Measurements from ENCODE around the gene PIGR.

PIGR gene

GRCh38 chr1:206971029-206971655 is 24.9 kb upstream of the PIGR start:
- no peak overlapping the region for H3K4me3 ChIP-seq (ENCODE audit: low read depth, low read length)
- TF ChIP-seq, protein P1, sequence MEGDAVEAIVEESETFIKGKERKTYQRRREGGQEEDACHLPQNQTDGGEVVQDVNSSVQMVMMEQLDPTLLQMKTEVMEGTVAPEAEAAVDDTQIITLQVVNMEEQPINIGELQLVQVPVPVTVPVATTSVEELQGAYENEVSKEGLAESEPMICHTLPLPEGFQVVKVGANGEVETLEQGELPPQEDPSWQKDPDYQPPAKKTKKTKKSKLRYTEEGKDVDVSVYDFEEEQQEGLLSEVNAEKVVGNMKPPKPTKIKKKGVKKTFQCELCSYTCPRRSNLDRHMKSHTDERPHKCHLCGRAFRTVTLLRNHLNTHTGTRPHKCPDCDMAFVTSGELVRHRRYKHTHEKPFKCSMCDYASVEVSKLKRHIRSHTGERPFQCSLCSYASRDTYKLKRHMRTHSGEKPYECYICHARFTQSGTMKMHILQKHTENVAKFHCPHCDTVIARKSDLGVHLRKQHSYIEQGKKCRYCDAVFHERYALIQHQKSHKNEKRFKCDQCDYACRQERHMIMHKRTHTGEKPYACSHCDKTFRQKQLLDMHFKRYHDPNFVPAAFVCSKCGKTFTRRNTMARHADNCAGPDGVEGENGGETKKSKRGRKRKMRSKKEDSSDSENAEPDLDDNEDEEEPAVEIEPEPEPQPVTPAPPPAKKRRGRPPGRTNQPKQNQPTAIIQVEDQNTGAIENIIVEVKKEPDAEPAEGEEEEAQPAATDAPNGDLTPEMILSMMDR (IDR thresholded peaks at IDR 0.05; ENCODE audit: insufficient read depth, low read length, missing control alignments): no peak
- CTCF ChIA-PET: interaction anchor here (0.7 to 4.5 kb wide), 5 partner anchors 10 to 79 kb away, joined by 3 to 49 read pairs (median 4); no protein-coding TSS in a partner anchor
- POLR2A ChIA-PET: no interaction called here
- DNase-seq (ENCODE audit: low read depth, low spot score): no peak

- DNase-seq (ENCODE audit: low read depth, low spot score): no peak
- H3K4me3 ChIP-seq (ENCODE audit: low read depth, low read length): no peak within 1 kb of the TSS
- TF ChIP-seq, protein P1 (IDR thresholded peaks at IDR 0.05; ENCODE audit: insufficient read depth, low read length, missing control alignments): no peak
- ChIA-PET CTCF (interaction anchor here (0.8 to 4.5 kb wide), 3 partner anchors 11 to 59 kb away, joined by 3 to 49 read pairs (median 4); no protein-coding TSS in a partner anchor), POLR2A (no interaction called here)
Measured at GRCh38 chr1:206970446-206970845, 24.2 kb upstream of the PIGR start, which contains the start of gene FCAMR. TSS of gene FCAMR (minus strand) at chr1:206970460. CDS start at chr1:206970125, 335 bp downstream.

- TF ChIP-seq, protein P1 (IDR thresholded peaks at IDR 0.05; ENCODE audit: insufficient read depth, low read length, missing control alignments): no peak
- POLR2A ChIA-PET: no interaction called here
- DNase-seq (ENCODE audit: low read depth, low spot score): no peak
- H3K4me3 ChIP-seq (ENCODE audit: low read depth, low read length): no peak overlapping the region
- CTCF ChIA-PET: interaction anchor here (4.5 kb wide), 1 partner anchor 12 kb away, joined by 49 read pairs; no protein-coding TSS in a partner anchor
Measured at GRCh38 chr1:206969090-206969489, 22.8 kb upstream of the PIGR start.

DNA sequence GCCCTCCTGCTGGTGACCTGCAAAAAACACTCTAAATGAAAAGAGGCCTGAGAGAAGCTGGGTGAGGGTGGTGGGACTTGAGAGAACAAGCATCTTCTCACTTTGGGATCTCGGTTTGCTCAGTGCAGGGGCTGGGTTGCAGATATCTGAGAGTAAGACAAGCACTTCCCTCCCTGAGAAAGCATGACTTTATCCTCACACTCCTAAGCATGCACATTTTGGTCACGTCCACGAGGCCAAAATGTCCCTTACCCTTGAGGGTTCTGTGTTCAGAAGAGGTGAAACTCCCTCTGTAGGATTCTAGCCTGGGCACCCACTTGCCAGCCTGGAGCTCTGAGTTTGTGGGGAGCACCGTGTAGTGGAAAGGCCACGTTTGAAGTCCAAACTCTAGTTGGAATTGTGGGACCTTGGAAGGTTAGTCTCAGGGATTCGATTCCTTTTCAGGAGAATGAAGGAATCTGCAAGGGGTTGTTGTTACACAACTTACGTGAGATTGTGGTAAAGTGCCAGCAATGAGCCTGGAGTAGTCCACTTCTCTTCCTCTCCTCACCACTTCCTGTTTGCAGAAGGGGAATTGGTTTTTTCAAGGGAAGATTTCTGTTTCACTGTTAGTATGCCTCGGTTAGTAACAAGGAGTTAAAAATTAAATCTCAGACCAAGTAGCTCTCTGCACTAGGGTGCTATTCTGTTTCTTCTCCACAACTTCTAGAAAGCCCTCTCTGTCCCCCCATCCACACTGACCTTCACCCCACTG is 21.0 kb upstream of the PIGR start:
- TF ChIP-seq, protein P1 (IDR thresholded peaks at IDR 0.05; ENCODE audit: insufficient read depth, low read length, missing control alignments): no peak
- ChIA-PET CTCF (interaction anchor here (1.3 to 4.5 kb wide), 2 partner anchors 9 to 14 kb away, joined by 3 to 49 read pairs; no protein-coding TSS in a partner anchor), POLR2A (no interaction called here)
- no peak overlapping the region for H3K4me3 ChIP-seq (ENCODE audit: low read depth, low read length)
- DNase-seq (ENCODE audit: low read depth, low spot score): no peak

- CTCF ChIA-PET: interaction anchor here (0.8 to 1.7 kb wide), 2 partner anchors 15 to 17 kb away, joined by 3 to 9 read pairs; no protein-coding TSS in a partner anchor
- TF ChIP-seq, protein P1 (IDR thresholded peaks at IDR 0.05; ENCODE audit: insufficient read depth, low read length, missing control alignments): no peak
- H3K4me3 ChIP-seq (ENCODE audit: low read depth, low read length): no peak overlapping the region
- POLR2A ChIA-PET: no interaction called here
- DNase-seq (ENCODE audit: low read depth, low spot score): no peak
Measured at GRCh38 chr1:206965781-206966180, 19.5 kb upstream of the PIGR start.

DNA sequence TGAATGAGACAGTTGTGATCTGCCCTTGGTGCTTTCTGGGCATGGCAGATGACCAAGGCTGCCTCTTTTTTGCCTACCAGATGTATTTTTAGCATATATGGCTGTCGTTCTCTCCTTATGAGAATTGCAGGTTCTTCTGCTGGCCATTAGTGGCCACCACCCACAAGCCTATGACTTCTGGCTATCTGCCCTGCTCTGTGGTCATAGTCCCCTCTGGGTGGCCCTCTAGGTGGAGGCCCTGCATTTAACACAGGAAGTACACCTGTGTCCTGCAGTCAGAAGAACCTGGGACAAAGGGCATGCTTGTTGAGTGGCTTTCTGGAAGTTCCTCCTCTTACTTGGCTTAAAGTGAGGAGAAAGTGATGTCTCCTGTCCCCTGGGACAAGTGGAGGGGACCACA is 17.5 kb upstream of the PIGR start:
- CTCF ChIA-PET: interaction anchor here (1.4 kb wide), 1 partner anchor 51 kb away, joined by 4 read pairs; no protein-coding TSS in a partner anchor
- H3K4me3 ChIP-seq (ENCODE audit: low read depth, low read length): no peak overlapping the region
- POLR2A ChIA-PET: no interaction called here
- DNase-seq (ENCODE audit: low read depth, low spot score): no peak
- TF ChIP-seq, protein P1 (IDR thresholded peaks at IDR 0.05; ENCODE audit: insufficient read depth, low read length, missing control alignments): no peak

All from AG04449 (cell line).